Measurements from ENCODE around the gene KCTD2. TPM values are rescaled to one million over a fixed set of nuclear protein-coding genes. Genes with fewer than 3 reads are reported as not detected.

KCTD2 gene
- total and polyA plus RNA-seq, 2 of the 13 experiments (the other 11 are each of a cell fraction or from before 2014, with no cell fraction given), result 28.3 to 32.6 TPM

DNA sequence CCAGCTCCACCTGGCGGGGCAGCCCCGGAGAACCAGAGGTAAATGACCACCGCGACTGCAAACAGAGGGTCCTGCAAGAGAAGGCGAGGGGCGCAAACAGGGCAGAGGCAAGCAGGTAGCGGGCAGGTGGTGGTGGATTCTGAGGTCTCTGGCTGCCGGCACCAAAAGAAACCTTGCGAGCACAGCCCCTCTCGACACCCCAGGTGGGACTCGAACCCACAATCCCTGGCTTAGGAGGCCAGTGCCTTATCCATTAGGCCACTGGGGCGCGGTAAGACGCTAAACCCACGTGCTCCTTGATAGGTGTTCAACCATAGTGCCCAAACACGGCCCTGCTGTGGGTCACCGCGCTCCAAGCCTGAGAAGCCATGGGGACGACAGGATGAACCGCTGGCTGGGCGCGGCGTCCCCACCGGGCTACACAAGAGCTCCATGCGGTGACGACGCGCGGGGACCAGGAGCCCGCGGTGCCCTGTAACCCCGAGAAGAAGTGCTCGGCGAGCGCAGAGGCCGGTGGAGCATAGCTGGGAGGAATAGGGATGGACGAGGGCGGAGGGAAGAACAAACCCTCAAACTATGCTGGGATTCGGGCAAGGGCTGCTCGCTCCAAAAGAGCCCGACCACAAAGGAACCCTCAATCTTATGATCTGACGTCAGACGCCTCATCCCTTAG lies 12.7 kb upstream of the KCTD2 start (continued):
- TF ChIP-seq, protein P1, sequence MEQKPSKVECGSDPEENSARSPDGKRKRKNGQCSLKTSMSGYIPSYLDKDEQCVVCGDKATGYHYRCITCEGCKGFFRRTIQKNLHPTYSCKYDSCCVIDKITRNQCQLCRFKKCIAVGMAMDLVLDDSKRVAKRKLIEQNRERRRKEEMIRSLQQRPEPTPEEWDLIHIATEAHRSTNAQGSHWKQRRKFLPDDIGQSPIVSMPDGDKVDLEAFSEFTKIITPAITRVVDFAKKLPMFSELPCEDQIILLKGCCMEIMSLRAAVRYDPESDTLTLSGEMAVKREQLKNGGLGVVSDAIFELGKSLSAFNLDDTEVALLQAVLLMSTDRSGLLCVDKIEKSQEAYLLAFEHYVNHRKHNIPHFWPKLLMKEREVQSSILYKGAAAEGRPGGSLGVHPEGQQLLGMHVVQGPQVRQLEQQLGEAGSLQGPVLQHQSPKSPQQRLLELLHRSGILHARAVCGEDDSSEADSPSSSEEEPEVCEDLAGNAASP (CRISPR knock-in tag; IDR thresholded peaks at IDR 0.05; ENCODE audit: borderline replicate concordance), result peak; percentile 52; the same call in 1 of the 2 replicates
- no peak; the same call in 1 of the 2 replicates for TF ChIP-seq PREB (CRISPR knock-in tag; IDR thresholded peaks at IDR 0.05)
- TF ChIP-seq PBX3 (CRISPR knock-in tag; IDR thresholded peaks at IDR 0.05; ENCODE audit: borderline replicate concordance), result no peak
- TF ChIP-seq, protein P2, sequence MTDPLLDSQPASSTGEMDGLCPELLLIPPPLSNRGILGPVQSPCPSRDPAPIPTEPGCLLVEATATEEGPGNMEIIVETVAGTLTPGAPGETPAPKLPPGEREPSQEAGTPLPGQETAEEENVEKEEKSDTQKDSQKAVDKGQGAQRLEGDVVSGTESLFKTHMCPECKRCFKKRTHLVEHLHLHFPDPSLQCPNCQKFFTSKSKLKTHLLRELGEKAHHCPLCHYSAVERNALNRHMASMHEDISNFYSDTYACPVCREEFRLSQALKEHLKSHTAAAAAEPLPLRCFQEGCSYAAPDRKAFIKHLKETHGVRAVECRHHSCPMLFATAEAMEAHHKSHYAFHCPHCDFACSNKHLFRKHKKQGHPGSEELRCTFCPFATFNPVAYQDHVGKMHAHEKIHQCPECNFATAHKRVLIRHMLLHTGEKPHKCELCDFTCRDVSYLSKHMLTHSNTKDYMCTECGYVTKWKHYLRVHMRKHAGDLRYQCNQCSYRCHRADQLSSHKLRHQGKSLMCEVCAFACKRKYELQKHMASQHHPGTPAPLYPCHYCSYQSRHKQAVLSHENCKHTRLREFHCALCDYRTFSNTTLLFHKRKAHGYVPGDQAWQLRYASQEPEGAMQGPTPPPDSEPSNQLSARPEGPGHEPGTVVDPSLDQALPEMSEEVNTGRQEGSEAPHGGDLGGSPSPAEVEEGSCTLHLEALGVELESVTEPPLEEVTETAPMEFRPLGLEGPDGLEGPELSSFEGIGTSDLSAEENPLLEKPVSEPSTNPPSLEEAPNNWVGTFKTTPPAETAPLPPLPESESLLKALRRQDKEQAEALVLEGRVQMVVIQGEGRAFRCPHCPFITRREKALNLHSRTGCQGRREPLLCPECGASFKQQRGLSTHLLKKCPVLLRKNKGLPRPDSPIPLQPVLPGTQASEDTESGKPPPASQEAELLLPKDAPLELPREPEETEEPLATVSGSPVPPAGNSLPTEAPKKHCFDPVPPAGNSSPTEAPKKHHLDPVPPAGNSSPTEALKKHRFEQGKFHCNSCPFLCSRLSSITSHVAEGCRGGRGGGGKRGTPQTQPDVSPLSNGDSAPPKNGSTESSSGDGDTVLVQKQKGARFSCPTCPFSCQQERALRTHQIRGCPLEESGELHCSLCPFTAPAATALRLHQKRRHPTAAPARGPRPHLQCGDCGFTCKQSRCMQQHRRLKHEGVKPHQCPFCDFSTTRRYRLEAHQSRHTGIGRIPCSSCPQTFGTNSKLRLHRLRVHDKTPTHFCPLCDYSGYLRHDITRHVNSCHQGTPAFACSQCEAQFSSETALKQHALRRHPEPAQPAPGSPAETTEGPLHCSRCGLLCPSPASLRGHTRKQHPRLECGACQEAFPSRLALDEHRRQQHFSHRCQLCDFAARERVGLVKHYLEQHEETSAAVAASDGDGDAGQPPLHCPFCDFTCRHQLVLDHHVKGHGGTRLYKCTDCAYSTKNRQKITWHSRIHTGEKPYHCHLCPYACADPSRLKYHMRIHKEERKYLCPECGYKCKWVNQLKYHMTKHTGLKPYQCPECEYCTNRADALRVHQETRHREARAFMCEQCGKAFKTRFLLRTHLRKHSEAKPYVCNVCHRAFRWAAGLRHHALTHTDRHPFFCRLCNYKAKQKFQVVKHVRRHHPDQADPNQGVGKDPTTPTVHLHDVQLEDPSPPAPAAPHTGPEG (CRISPR knock-in tag; IDR thresholded peaks at IDR 0.05), result 0 out of 2 replicates have a peak, but pooled peaks have one; percentile 62
- no peak for TF ChIP-seq NONO (IDR thresholded peaks at IDR 0.05)
- no peak; the same call in 1 of the 2 replicates for TF ChIP-seq NONO (CRISPR knock-in tag; conservative IDR thresholded peaks at IDR 0.05)
- TF ChIP-seq SOX6 (IDR thresholded peaks at IDR 0.05), result no peak
- TF ChIP-seq SOX6 (CRISPR knock-in tag; IDR thresholded peaks at IDR 0.05), result peak; percentile 27; the same call in 1 of the 2 replicates
- no peak; the same call in 1 of the 2 replicates for TF ChIP-seq ZHX2 (IDR thresholded peaks at IDR 0.05; ENCODE audit: low read depth)
- TF ChIP-seq ZHX2 (CRISPR knock-in tag; IDR thresholded peaks at IDR 0.05; ENCODE audit: borderline replicate concordance), result peak; percentile 52
- TF ChIP-seq ZFP82 (CRISPR knock-in tag; IDR thresholded peaks at IDR 0.05; ENCODE audit: borderline replicate concordance), result peak; percentile 88
- TF ChIP-seq MTA3 (CRISPR knock-in tag; IDR thresholded peaks at IDR 0.05), result no peak
- TF ChIP-seq ESRRA (CRISPR knock-in tag; IDR thresholded peaks at IDR 0.05; ENCODE audit: low read depth), result peak; percentile 79; the same call in 1 of the 2 replicates

Data from HepG2 (cell line).